Measurements from ENCODE around the gene NOS1AP. TPM values are rescaled to one million over a fixed set of nuclear protein-coding genes. Genes with fewer than 3 reads are reported as not detected.
"Not testable (repeated sequence)": the region's sequence is repeated elsewhere in the genome, so short reads cannot be mapped to it uniquely, and the experiment has no call there.

NOS1AP gene
- total RNA-seq, 4 donors from 2014 or later = 1.9 to 5.4 (median 3.1) TPM

DNA sequence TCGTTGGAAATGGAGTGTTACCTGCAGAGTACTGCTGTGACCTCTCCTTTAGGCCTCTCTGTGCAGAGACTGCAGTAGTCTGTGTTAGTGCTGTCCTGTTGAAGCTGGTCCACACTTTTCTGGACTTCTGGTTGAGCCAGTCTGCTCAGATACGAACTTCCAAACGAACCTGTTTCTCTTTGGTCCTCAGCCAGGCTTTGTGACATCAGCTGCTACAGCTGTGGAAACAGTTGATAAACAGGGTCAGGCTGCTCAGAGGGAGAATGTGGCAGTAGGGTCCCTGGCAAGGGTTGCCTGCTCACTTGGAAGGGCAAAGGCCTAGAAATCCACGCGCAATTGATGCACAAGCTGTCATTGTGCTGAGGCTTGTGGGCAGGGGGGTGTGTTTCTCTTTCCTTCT is 98.8 kb downstream of the NOS1AP start:
- DNase-seq (ENCODE audit: low spot score) (no peak), ATAC-seq (ENCODE audit: low FRiP score) (no peak)
- TF ChIP-seq, protein P1, sequence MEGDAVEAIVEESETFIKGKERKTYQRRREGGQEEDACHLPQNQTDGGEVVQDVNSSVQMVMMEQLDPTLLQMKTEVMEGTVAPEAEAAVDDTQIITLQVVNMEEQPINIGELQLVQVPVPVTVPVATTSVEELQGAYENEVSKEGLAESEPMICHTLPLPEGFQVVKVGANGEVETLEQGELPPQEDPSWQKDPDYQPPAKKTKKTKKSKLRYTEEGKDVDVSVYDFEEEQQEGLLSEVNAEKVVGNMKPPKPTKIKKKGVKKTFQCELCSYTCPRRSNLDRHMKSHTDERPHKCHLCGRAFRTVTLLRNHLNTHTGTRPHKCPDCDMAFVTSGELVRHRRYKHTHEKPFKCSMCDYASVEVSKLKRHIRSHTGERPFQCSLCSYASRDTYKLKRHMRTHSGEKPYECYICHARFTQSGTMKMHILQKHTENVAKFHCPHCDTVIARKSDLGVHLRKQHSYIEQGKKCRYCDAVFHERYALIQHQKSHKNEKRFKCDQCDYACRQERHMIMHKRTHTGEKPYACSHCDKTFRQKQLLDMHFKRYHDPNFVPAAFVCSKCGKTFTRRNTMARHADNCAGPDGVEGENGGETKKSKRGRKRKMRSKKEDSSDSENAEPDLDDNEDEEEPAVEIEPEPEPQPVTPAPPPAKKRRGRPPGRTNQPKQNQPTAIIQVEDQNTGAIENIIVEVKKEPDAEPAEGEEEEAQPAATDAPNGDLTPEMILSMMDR (IDR thresholded peaks at IDR 0.05) = no peak

DNA sequence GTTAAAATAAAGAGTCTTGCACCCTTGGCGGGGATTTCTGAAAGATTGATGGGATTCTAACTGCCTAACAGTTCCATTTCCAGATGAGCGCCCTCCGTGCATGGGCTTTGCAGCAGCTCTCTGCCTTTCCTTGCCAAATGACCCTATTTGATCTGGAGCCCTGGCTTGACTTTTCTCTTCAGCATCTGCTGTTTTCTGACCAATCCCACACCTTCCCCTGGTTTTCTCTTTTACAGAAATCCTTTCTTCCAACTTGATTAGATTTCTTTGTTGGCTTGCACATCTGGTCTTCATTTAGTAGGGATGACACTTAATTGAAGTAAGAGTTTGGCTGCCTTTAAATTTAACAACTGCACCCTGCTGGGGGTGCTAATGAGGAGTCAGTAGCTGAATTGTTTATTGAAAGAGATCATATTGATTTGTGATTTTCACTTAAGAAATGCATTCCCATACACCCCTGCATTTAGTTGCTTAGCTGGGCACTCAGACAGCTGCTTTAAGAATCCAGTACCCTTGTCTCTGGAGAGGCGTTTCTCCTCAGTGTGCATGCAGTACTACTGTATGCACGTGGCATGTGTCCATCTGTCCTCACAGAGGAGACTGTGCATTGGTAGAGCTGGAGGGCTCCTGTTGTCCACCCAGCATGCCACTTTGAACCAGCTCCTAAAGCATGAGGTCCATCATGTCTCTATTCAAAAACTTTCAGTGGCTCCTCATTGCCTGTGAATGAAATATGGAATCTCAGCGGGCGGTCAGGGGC is 99.7 kb downstream of the NOS1AP start:
- ATAC-seq (ENCODE audit: low FRiP score) = no peak

DNA sequence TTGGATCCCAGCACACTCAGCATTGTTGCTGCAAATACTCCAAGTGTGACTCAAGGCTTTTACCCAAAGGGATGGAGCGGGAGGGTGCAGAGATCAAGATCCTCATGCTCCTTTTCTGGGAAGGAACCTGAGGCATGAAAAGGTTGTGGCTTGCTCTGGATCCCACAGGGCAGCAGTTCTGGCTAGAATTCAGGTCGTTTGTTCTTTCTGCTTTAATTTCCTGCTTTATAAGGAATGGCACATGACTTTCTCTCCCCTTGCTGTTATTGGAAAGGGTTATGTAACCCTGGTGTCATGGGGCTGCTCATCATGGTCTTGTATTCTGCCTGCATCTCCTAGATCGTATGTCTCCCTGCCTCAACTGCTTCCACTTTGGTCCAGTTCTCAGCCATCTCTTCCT is 101.6 kb downstream of the NOS1AP start:
- ATAC-seq (ENCODE audit: low FRiP score) = no peak
- TF ChIP-seq, protein P1 (IDR thresholded peaks at IDR 0.05) = no peak
- no peak for DNase-seq (ENCODE audit: low spot score)

More for the DNA sequence above, 99.7 kb downstream of the NOS1AP start:
- TF ChIP-seq, protein P1 (IDR thresholded peaks at IDR 0.05) = no peak
- DNase-seq (ENCODE audit: low spot score) = no peak

DNA sequence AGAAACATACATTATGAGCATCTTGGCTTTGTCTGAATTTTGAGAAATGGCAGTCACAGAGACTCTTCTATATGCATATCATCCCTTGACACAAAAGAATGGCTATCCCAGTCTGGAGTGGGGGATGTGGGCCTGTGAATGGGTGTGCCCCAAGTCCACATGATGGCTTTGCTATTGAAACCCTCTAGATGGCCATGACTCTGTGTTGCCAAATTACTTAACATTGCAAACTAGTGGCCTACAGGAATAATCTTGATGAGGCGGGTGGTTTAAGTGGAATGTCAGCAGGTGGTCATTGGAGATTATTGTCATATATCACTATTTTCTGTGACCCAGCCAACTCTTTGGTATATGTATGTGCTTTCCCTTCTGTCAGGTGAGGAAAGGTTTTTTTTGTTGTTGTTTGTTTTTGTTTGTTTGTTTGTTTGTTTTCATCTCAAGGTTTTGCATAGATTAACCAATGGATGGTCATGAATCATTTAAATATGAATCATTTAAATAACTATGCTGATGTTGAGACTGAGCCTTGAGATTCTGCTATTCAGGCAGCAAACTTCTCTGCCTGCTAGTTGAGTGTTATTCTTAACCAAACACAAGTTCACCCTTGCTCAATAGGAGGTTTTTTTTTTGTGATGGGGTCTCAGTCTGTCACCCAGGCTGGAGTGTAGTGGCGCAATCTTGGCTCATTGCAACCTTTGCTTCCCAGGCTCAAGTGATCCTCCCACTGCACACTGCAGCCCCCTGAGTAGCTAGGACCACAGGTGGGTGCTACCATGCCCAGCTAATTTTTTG is 103.0 kb downstream of the NOS1AP start:
- ATAC-seq (ENCODE audit: low FRiP score) (no peak), DNase-seq (ENCODE audit: low spot score) (no peak)
- TF ChIP-seq, protein P1 (IDR thresholded peaks at IDR 0.05) = no peak

DNA sequence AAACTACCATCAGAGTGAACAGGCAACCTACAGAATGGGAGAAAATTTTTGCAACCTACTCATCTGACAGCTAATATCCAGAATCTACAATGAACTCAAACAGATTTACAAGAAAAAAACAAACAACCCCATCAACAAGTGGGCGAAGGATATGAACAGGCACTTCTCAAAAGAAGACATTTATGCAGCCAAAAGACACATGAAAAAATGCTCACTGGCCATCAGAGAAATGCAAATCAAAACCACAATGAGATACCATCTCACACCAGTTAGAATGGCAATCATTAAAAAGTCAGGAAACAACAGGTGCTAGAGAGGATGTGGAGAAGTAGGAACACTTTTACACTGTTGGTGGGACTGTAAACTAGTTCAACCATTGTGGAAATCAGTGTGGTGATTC is 104.1 kb downstream of the NOS1AP start:
- ATAC-seq (ENCODE audit: low FRiP score); DNase-seq (ENCODE audit: low spot score): not testable (repeated sequence)

DNA sequence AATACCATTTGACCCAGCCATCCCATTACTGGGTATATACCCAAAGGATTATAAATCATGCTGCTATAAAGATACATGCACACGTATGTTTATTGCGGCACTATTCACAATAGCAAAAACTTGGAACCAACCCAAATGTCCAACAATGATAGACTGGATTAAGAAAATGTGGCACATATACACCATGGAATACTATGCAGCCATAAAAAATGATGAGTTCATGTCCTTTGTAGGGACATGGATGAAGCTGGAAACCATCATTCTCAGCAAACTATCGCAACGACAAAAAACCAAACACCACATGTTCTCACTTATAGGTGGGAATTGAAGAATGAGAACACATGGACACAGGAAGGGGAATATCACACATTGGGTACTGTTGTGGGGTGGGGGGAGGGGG is 104.5 kb downstream of the NOS1AP start:
- ATAC-seq (ENCODE audit: low FRiP score); DNase-seq (ENCODE audit: low spot score): not testable (repeated sequence)

DNA sequence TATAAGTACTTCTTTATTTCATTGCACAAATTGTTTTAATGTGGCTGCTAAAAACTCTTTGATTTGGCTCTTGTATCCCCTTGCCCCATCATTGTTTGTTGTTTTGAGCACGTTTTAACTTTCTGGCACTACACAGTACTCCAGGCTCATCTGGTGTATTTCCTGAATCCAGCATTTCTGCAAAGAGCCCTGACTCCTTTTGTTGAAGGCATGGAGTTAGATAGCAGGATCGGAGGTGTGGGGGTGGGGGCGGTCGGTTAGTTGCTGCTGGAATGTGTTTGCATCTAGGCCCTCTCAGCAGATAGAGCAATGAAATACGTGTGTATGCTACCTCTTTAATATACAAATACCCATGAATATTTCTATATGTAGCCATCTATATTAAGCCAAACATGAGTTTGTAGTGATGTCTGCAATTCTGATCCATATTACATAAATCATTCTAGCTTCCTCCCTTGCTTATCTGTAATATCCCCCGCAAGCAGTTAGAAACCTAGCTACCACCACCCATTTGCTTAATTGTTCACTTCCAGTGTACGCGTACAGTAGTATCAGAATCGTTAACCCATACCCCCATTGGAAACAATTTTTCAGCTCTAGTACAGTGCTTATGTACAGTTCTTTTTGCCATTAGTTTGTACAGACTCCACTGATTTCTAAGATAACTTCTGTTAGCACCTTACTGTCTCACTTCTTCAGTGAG is 106.0 kb downstream of the NOS1AP start:
- ATAC-seq (ENCODE audit: low FRiP score) (no peak), DNase-seq (ENCODE audit: low spot score) (no peak)
- TF ChIP-seq, protein P1 (IDR thresholded peaks at IDR 0.05) = no peak
